HG03439 (cell line): Measurements from ENCODE around the gene C12orf43.

Experiments used
- ATAC-seq: cut with Tn5 transposase; IDR thresholded peaks from one replicate; pipeline ENCODE4 v1.9.1; 2021; ENCODE audit warnings: mild to moderate bottlenecking, moderate library complexity; ENCODE audit not compliant: unreplicated experiment

The C12orf43 gene

DNA sequence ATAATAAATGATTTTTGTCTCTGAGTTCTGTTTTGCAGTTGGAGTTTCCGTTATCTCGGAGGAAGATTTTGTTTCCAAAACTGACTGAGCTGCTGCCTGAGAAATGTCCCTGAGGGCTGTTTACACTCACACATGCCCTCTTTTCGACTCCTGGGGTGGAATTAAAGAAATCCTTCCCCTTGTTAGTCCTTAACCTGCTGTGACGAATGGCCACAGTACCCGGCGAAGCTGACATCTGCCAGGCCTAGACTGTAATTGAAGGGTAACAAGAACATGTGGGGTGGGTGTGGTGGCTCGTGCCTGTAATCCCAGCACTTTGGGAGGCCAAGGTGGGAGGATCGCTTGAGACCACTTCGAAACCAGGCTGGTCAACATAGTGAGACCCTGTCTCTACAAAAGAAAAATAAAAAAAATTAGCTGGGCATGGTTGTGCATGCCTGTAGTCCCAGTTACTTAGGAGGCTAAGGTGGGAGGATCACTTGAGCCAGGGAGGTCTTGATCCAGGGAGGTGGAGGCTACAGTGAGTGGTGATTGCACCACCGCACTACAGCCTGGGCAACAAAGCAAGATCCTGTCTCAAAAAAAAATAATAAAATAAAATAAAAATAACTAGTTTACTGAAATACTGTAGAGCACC is 14.4 kb upstream of the C12orf43 start:
- no peak for ATAC-seq

DNA sequence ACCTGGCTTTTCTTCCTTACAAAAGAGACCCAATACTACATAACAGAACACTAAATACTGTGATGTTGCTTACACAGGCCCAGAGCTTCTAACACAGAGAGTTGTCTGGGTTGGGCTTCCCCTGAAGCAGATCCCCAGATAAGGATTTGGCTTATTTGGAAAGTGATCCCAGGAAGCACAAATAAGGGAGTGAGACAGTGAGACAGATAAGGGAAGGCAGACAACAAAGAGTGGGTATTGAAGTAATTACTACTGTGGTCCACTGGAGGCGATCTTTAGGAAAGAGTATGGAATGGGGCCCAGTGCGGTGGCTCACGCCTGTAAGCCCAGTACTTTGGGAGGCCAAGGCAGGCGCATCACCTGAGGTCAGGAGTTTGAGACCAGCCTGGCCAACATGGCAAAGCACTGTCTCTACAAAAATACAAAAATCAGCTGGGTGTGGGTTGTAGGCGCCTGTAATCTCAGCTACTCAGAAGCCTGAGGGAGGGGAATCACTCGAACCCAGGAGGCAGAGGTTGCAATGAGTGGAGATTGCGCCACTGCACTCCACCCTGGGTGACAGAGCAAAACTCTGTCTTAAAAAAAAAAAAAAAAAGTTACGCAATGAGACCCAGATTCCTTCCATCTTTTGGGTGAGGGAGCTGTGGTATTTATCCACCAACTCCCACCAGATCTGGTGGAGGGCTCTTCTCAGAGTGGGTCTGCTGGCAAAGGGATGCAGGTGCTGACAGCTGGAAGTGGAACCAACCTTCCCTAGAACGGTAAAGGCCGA is 10.2 kb upstream of the C12orf43 start:
- no peak for ATAC-seq

DNA sequence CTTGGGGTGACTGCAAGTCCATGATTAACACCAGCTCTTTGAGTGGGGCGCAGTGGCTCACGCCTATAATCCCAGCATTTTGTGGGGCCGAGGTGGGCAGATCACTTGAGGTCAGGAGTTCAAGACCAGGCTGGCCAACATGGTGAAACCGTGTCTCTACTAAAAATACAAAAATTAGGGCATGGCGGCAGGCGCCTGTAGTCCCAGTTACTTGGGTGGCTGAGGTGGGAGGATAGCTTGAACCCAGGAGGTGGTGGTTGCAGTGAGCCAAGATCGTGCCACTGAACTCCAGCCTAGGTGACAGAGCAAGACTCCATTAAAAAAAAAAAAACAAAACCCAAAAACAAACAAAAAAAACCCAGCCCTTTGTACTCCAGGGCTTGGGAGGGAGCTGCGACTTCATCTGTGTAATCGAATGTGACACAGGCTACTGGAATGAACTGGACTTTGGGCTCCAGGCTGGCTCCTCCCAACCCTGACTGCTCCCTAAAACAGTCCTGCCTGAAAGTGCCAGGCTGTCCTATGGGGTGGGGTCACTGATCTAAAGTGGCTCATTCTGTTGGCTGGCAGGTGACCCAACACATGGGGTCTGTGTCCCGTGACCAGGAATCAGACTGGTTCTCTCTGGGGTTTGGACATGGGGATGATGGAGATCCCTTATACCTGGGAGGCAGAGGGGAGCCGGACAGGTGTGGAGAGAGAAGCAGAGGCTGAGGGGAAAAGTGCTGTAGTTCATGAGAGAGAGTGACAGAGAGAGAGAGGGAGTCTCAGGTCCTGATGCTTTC is 9.3 kb upstream of the C12orf43 start:
- no peak for ATAC-seq

DNA sequence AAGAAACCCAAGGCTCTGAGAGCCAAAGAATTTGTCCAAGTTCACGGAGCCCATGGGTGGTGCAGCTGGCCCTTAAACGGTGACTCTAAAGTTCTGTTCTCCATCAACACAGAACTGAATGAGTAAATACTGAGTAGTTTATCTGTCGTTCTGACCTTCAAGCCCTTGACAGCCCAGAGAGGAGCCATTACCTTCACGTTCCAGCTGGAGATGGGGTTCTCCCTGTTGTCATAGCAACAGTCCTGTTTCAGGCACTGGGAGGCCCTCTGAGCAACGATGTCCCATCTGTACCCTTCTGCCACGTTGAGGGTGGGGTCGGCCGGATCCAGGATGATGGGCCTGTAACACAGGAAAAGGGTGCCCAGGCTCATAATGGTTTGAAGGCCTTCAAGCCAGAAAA is 7.5 kb upstream of the C12orf43 start:
- no peak for ATAC-seq

DNA sequence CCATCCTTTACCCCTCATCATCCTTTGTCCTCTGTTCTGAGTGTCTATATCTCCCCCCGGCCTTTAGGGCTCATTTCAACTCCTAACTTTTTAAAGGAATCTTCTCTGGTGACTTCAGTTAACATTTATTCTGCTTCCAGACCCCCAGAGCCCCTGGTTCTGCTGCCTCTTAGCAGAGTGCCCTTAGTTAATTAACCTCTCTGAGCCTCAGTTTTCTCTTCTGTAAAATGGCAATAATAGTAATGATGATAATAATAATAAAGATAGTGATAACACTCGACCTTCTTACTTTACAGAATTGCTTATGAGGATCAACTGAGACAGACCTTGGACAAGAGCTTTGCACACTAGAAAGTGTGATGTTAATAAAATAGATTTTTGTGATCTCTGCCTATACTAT is 6.4 kb upstream of the C12orf43 start:
- ATAC-seq = no peak

DNA sequence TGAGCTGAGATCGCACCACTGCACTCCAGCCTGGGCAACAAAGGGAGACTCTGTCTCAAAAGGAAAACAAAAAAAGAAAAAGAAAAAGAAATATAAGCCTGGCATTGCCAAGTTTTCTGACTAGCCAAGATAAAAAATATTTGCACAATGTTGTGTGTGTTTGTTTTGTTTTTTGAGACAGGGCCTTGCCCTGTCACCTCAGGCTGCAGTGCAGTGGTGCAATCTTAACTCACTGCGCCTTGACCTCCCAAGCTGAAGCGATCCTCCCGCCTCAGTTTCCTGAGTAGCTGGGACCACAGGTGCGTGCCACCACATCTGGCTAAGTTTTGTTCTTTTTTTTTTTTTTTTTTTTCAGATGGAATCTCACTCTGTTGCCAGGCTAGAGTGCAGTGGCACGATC is 5.5 kb upstream of the C12orf43 start:
- ATAC-seq = no peak

DNA sequence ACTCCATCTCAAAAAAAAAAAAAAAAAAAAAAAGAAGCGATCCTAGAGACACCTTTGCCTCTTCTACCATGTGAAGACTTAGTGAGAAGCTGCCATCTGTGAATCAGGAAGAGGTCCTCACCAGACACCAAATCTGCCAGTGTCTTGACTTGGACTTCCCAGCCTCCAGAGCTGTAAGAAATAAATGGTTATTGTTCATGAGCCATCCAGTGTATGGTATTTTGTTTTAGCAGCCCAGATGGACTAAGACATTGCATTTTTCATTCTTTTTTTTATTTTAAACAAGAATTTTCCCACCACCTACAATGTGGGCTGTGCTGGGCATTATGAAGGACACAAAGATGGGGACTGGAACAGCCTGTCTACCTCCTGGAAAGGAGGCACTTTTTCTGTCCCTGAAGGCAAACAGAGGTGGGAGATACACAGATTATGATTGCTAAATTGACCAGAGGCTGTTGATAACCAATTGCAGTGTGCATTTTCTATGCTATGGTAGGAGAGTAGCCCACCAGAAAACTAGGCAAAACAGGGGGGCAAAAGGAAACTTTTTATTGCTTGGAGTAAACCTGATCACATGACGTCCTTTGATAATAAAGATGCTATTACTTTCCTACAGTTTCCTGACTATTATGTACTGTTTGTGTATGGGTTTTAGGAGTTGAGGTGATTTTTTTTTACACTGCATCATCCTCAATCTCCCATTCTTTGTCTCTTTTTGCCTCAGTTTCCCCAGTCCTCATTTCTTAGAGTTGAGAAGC is 2.8 kb upstream of the C12orf43 start:
- ATAC-seq = no peak

DNA sequence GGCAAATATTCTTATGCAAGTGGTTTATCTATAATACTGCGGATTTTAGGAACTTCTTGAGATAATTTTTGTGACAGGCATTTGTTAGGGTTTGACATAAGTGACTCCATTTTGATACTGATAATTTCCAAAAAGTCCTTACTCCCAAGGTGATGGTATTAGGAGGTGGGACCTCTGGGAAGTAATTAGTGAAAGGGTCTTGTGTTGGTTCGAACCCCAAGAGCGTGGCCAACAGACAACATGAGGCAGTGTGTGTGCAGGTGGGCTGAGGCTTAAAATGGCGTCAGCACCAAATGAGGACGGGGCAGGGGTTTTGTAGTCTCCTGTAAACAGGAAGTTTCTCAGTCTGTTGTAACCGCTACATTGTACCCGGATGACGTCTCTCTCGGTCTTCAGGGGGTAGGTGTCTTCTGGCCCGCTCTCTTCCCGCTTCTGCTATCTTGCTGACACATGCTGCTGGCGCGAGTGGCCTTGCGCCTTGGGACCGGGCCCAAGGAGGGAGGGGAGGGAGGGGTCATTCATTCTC is 1.7 kb upstream of the C12orf43 start:
- no peak for ATAC-seq

DNA sequence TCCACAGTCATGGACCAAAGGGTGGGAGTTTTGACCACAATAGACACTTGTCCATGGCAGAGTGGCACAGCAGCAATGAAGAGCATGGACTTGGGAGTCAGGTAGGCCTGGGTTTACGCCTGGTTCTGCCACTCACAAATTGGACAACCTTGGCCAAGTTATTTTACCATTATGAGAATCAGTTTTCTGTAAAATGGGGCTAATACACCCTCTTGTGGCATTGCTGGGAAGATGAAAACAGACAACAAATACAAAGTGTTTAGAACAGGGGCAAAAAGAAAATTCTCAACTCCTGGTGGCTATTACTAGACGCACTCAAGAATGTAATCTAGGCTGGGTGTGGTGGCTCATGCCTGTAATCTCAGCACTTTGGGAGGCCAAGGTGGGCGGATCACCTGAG is 2.6 kb downstream of the C12orf43 start:
- no peak for ATAC-seq

DNA sequence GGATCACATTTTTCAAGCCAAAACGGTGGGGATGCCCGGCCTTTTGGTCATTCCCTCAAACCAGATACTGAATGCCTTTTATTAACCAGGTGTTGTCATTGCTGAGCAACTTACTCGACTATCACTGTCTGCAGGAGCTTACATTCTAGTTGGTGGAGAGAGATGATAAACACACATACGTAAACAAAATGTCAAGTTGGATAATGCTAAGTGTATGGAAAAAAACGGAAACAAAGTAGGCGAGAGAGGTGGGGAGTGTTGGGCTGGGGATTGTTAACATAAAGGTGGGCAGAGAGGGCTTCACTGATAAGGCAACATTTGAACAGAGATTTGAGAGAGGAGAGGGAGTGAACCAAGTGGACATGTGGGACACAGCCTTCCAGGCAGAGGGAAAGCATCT is 4.5 kb downstream of the C12orf43 start:
- no peak for ATAC-seq

DNA sequence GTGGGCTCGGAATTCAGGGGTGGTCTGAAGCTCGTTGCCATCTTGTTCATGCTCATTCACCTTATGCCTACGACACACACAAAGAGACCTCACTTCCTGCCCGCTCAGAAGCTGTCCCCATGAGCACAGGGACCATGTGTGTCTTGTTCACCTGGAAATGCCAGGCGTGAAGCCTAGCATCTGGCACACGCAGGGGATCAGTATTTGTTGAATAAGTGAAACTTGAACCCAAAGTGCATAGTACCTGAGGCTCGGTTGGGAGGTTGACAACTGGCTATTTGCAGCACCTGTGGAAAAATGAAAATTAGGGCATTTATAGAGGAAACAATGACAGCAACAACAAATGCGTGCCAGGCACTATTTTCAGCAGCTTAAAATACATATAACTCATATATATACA is 5.4 kb downstream of the C12orf43 start:
- no peak for ATAC-seq

DNA sequence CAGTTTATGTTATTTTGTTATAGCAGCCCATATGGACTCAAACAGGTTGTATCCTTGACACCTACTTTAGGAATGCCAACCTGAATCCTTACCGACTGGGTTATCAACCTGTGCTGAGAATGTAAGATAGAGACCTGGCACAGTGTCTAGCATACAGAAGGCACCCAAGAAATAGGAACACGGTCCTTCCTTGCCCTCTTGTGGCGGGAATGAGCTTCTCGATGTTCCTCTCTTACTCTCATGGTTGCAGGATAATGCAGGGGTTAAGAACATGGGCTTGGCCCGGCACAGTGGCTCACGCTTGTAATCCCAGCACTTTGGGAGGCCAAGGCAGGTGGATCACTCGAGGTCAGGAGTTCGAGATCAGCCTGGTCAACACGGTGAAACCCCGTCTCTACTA is 6.5 kb downstream of the C12orf43 start:
- ATAC-seq = no peak

DNA sequence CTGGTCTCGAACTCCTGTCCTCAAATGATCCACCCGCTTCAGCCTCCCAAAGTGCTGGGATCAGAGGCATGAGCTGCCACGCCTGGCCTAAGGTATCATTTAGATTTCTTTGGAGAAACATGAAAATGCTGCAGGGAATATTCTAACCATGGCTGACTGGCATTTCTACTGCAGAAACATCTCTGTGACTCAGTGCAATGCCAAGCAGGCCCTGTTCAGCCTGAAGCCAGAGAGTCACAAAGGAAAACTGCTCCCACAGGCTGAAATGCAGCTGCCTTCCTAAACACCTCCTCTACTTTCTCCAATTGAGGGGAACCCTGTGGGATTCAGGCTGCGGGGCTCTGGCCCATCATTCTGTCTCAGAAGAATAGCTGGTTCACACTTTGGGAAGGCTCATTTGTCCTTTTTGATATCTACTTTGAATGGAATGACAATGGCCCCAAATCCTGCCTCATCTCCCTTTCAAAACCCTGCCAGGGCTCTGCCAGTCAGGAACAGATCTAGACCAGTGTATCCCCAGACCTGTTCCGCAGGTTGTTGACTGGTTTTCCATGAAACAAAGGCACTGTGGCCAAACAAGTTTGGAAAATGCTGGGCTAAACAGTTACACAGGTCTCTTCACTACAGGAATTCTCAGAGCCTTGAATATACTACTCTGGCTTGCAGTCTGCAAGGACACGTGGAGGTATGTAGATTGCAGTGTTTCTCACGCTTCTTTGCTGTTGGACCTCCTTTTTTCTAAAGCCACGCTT is 7.8 kb downstream of the C12orf43 start:
- no peak for ATAC-seq

DNA sequence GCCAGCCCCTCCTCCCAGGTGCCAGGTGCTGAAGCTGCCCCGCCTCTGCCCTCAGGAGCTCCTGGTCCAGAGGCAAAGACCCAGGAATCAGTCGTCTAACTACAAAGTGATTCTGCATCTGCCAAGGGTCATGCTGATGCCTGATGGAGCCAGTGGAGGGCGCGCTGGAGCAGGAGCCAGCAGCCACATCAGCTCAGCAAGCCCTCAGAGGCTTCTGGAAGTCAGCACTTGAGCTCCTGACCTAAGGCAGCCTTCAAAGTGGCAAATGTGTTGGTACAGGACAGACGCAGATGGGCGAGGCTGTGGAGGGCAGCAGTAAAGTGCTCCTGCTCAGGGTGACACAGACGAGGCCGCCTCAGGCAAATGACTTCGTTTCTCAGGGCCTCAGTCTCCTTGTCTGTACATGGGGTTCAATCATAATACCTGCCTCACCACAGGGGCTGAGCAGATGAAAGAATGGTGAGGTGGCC is 10.9 kb downstream of the C12orf43 start:
- no peak for ATAC-seq

DNA sequence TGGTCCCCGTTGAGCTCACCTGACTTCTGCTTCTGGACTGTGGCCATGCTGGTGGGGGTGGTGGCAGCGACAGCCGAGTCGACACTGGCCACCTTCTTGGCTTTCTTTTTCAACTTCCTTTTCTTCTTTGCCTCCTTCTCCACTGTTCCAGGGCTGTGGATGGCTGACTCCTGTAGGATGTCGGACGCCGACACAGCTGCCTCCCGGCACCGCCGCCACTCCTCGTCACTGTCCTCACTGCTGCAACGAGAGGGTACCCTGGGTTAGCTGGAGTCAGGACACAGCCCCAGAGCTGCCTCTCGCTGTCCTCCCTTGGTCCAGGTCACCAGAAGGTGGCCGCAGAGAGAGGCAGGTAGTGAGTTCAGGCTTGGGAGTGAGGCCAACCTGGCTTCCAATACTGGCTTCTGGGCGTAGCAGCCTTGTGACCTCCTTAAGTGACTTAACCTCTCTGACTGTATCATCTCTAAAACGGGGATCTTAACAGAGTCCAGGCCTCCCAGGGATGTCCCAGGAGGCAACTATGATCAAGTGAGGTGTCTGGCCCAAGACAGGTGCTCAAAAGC is 12.0 kb downstream of the C12orf43 start:
- no peak for ATAC-seq

DNA sequence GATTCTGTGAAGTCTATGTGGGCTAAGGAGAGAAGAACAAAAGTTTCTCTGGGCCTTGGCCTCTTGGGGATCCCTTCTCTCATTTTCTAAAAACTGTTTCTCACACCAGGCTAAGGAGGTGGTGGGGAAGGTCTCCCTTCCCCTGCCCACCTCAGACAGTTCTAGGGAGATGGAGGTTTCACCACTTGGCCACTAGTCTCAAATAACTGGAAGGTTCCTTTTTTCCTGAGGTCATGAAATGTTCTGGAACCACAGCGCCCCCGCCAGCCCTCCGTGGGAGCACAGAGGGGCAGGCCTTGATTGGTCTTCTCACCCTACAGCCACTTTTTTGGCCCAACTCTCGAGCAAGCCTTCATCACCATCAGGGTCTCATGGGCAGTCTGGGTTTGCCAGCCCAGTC is 12.6 kb downstream of the C12orf43 start:
- ATAC-seq = no peak

DNA sequence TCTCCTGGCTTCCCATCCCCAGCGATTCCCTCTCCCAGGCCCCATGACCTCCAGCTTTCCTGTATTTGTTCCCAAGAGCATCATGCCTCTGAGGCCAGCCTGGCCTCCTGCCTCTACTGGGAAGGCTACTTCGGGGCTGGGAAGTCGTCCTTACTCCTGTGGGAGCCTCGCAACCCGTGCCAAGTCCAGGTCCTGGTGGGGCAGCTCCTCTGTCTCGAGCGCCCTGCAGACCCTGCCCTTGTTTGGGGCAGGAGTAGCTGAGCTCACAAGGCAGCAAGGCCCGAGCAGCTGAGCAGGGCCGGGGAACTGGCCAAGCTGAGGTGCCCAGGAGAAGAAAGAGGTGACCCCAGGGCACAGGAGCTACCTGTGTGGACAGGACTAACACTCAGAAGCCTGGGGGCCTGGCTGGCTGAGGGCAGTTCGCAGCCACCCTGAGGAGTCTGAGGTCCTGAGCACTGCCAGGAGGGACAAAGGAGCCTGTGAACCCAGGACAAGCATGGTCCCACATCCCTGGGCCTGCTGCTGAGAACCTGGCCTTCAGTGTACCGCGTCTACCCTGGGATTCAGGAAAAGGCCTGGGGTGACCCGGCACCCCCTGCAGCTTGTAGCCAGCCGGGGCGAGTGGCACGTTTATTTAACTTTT is 14.3 kb downstream of the C12orf43 start:
- no peak for ATAC-seq

DNA sequence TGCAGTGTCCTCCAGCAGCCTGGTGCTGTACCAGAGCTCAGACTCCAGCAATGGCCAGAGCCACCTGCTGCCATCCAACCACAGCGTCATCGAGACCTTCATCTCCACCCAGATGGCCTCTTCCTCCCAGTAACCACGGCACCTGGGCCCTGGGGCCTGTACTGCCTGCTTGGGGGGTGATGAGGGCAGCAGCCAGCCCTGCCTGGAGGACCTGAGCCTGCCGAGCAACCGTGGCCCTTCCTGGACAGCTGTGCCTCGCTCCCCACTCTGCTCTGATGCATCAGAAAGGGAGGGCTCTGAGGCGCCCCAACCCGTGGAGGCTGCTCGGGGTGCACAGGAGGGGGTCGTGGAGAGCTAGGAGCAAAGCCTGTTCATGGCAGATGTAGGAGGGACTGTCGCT is 15.2 kb downstream of the C12orf43 start:
- ATAC-seq = no peak

DNA sequence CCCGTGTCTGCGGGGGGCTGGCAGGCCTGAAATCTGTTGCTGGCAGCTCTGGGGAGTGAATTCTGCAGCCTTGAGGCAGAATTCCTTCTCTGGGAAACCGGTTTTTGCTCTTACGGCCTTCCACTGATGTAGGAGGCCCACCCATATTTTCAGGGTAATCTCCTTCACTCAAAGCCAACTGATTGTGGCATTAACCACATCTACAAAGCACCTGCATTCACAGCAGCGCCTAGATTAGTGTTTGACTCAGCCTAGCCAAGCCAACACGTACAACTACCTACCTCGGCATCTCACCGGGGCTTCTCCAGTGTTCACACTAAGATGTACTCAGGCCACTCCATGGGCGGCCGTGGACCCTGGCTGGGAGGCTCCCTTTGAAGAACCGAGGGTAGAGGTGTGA is 15.8 kb downstream of the C12orf43 start:
- ATAC-seq = no peak
